ENCODE results near the gene STK10. TPM values are rescaled to one million over a fixed set of nuclear protein-coding genes. Genes with fewer than 3 reads are reported as not detected.

Gene STK10
- total RNA-seq, 2 donors from 2014 or later: 9.1 to 9.9 TPM

- Histone ChIP-seq H3K4me3 (no peak overlapping the region), H3K27ac (peak overlapping the region in 3 of 4 donors; percentile 98 to 99 (median 98)), H3K9me3 (no peaks in the 10 kb centered on the region)
Measured at GRCh38 chr5:172003746-172004145, 184.3 kb downstream of the STK10 start.

GRCh38 chr5:172002840-172003512 is 185.0 kb downstream of the STK10 start:
- DNase-seq (no peak), ATAC-seq (no peak)
- Histone ChIP-seq H3K27me3 (no peaks in the 10 kb centered on the region), H3K4me3 (no peak overlapping the region), H3K27ac (peak overlapping the region; percentile 40 to 99 (median 98)), H3K9me3 (no peaks in the 10 kb centered on the region), H3K4me1 (peaks cover 68% of the 10 kb centered on the region), H3K36me3 (replicated peaks in 1 of 2; ENCODE audit: insufficient read depth in 1 of 2, low read depth in 2 of 2) (no peaks in the 10 kb centered on the region)
- WGBS, 2 donors: 37 to 44% methylated on average over 6 of the region's 6 CpGs
- TF ChIP-seq CTCF (IDR thresholded peaks at IDR 0.05) (no peak), POLR2A (IDR thresholded peaks at IDR 0.05) (no peak)
- intact Hi-C loops (cut with DNase I): no loop called here

More at GRCh38 chr5:172003746-172004145, 184.3 kb downstream of the STK10 start:
- no peaks in the 10 kb centered on the region for H3K36me3 ChIP-seq (replicated peaks in 1 of 2; ENCODE audit: insufficient read depth in 1 of 2, low read depth in 2 of 2)
- H3K27me3 ChIP-seq: no peaks in the 10 kb centered on the region
- TF ChIP-seq POLR2A (IDR thresholded peaks at IDR 0.05): no peak
- no peak for TF ChIP-seq CTCF (IDR thresholded peaks at IDR 0.05)
- no peak for DNase-seq
- ATAC-seq: no peak
- intact Hi-C loops (cut with DNase I): no loop called here
- H3K4me1 ChIP-seq: peaks cover 63% of the 10 kb centered on the region
- WGBS, 2 donors: 9% methylated on average over 1 of the region's 1 CpG

- DNase-seq: no peak
- Histone ChIP-seq H3K4me1 (peaks cover 68% of the 10 kb centered on the region), H3K9me3 (no peaks in the 10 kb centered on the region), H3K27me3 (no peaks in the 10 kb centered on the region), H3K27ac (peak overlapping the region in 3 of 4 donors; percentile 22 to 98 (median 98)), H3K36me3 (replicated peaks in 1 of 2; ENCODE audit: insufficient read depth in 1 of 2, low read depth in 2 of 2) (no peaks in the 10 kb centered on the region), H3K4me3 (no peak overlapping the region)
- WGBS, 2 donors: 13 to 16% methylated on average over 2 of the region's 2 CpGs
- intact Hi-C loops (cut with DNase I): no loop called here
- no peak for ATAC-seq
- TF ChIP-seq POLR2A (IDR thresholded peaks at IDR 0.05) (no peak), CTCF (IDR thresholded peaks at IDR 0.05) (peak in 6 of 7 experiments; percentile 19 to 50 (median 37))
Measured at GRCh38 chr5:172002310-172002709, 185.7 kb downstream of the STK10 start.

GRCh38 chr5:171999877-172000276 is 188.1 kb downstream of the STK10 start:
- Histone ChIP-seq H3K4me3 (no peak overlapping the region), H3K27me3 (no peaks in the 10 kb centered on the region), H3K9me3 (no peaks in the 10 kb centered on the region), H3K36me3 (replicated peaks in 1 of 2; ENCODE audit: insufficient read depth in 1 of 2, low read depth in 2 of 2) (peaks cover 0 to 2% of the 10 kb centered on the region in 2 donors), H3K4me1 (peaks cover 83% of the 10 kb centered on the region), H3K27ac (peak overlapping the region in 2 of 4 donors; percentile 2 to 31)
- ATAC-seq: no peak
- intact Hi-C loops (cut with DNase I): no loop called here
- no peak for TF ChIP-seq CTCF (IDR thresholded peaks at IDR 0.05)
- 55 to 85% methylated on average over 5 of the region's 5 CpGs for WGBS, 2 donors
- no peak for DNase-seq

GRCh38 chr5:171999100-171999499 is 188.9 kb downstream of the STK10 start:
- H3K9me3 ChIP-seq: no peaks in the 10 kb centered on the region
- TF ChIP-seq POLR2A (IDR thresholded peaks at IDR 0.05) (no peak), CTCF (IDR thresholded peaks at IDR 0.05) (no peak)
- peaks cover 0 to 2% of the 10 kb centered on the region in 2 donors for H3K36me3 ChIP-seq (replicated peaks in 1 of 2; ENCODE audit: insufficient read depth in 1 of 2, low read depth in 2 of 2)
- intact Hi-C loops (cut with DNase I): no loop called here
- ATAC-seq (no peak), DNase-seq (no peak)
- no peak overlapping the region for H3K4me3 ChIP-seq
- H3K27ac ChIP-seq: peak overlapping the region in 1 of 4 donors; percentile 31
- H3K4me1 ChIP-seq: peaks cover 81% of the 10 kb centered on the region
- 90 to 97% methylated on average over 2 of the region's 2 CpGs for WGBS, 2 donors
- no peaks in the 10 kb centered on the region for H3K27me3 ChIP-seq

All from body of pancreas (tissue), 4 donors.